GM13976 (cell line): ENCODE data around the gene MORC3.
"Not testable (repeated sequence)": the region's sequence is repeated elsewhere in the genome, so short reads cannot be mapped to it uniquely, and the experiment has no call there.

Experiments used
- DNase-seq: peaks from one replicate; pipeline ENCODE4 v3.0.0; 2012; ENCODE audit warnings: low spot score
- in situ Hi-C: fragments of 300-500 bp; cut with MboI; formaldehyde crosslinking; loops from one replicate; pipeline ENCODE4 v1.12.0; 2022; ENCODE audit warnings: low sequenced_read_pairs, mixed read lengths, inconsistent platforms; ENCODE audit not compliant: unreplicated experiment
- TF ChIP-seq, protein P1 (sequence below): IDR thresholded peaks from 2 replicates; pipeline ENCODE4 v1.5.1; 2012; ENCODE audit warnings: borderline replicate concordance, mild to moderate bottlenecking; ENCODE audit not compliant: insufficient read depth; ENCODE audit errors: extremely low read depth, missing control alignments, control extremely low read depth

Gene MORC3

DNA sequence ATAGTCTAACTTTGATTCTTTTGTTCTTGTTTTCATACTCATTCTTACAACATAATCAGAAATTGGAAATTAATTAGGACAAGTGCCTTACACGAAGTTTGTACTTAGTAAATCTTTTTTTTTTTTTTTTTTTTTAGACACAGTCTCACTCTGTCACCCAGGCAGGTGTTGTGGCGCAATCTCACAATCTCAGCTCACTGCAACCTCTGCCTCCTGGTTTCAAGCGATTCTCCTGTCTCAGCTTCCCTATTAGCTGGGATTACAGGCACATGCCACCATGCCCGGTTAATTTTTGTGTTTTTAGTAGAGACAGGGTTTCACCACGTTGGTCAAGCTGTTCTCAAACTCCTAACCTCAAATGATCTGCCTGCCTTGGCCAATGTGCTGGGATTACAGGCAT lies 77.6 kb downstream of the MORC3 start:
- in situ Hi-C loops = no loop called here
- TF ChIP-seq, protein P1, sequence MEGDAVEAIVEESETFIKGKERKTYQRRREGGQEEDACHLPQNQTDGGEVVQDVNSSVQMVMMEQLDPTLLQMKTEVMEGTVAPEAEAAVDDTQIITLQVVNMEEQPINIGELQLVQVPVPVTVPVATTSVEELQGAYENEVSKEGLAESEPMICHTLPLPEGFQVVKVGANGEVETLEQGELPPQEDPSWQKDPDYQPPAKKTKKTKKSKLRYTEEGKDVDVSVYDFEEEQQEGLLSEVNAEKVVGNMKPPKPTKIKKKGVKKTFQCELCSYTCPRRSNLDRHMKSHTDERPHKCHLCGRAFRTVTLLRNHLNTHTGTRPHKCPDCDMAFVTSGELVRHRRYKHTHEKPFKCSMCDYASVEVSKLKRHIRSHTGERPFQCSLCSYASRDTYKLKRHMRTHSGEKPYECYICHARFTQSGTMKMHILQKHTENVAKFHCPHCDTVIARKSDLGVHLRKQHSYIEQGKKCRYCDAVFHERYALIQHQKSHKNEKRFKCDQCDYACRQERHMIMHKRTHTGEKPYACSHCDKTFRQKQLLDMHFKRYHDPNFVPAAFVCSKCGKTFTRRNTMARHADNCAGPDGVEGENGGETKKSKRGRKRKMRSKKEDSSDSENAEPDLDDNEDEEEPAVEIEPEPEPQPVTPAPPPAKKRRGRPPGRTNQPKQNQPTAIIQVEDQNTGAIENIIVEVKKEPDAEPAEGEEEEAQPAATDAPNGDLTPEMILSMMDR = no peak
- no peak for DNase-seq

DNA sequence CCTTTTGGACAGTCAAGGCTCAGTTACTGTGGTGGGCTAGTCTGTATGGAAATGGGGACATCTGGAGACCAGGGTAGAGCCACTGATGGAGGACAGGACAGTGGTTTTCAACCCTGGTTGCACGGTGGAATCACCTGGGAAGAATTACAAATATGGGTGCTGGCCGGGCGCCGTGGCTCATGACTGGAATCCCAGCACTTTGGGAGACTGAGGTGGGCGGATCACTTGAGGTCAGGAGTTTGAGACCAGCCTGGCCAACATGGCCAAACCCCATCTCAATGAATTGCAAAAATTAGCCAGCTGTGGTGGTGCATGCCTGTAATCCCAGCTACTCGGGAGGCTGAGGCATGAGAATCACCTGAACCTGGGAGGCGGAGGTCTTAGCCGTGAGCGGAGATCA lies 79.7 kb downstream of the MORC3 start:
- DNase-seq, in situ Hi-C loops: not testable (repeated sequence)

DNA sequence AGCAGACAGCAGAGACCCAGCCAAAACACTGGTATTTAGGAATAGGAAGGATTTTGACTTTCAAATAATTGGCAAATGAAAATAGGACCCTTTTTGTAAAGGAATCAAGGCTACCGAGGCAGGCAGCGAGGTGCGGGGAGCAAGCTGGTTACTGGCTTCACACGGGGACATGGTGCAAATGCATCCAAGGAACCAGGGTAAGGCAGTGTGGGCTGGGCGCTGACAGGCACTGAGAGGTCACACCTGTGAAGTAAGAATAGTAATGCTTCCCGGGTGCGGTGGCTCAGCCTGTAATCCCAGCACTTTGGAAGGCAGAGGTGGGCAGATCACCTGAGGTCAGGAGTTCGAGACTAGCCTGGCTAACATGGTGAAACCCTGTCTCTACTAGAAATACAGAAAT lies 80.7 kb downstream of the MORC3 start:
- TF ChIP-seq, protein P1 = no peak
- no peak for DNase-seq
- in situ Hi-C loops = no loop called here

DNA sequence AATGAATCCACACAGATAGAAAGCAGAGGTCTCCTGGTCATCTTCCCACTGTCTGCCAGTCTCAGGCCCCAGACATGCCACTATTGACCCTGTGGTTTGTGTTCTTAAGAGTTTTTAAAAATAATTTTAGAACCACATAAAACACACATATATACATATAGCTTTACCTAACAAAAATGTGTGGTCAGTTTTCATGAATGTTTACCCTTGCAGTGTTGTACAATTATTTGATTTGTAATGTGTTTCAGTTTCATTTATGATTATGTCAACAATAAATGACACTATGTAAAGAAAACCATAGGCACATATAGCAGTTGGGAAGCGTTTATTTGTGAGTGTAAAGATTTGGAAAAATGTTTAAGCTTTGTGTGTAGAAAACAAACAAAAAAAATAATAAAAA lies 82.3 kb downstream of the MORC3 start:
- no peak for DNase-seq
- in situ Hi-C loops = no loop called here
- TF ChIP-seq, protein P1 = no peak

DNA sequence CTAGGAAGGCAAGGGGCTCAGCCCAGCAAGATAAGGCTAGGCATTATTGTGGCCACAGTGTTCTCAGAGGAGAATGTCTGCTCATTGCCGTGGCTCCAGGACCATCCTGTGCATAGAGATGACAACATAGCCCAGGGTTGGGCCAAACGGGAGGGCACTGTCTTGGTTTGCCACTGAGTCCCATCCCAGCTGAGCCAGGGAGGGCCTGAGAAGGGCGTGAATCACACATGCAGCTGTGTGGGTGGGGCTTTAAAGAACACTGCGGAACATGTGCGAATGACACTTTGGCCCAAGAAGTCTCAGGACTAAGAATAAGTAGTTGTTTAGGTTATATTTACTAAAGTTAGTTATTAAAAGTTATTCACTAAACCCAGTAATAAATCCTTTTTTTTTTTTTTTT lies 83.7 kb downstream of the MORC3 start:
- in situ Hi-C loops = no loop called here
- DNase-seq = no peak
- TF ChIP-seq, protein P1 = no peak

DNA sequence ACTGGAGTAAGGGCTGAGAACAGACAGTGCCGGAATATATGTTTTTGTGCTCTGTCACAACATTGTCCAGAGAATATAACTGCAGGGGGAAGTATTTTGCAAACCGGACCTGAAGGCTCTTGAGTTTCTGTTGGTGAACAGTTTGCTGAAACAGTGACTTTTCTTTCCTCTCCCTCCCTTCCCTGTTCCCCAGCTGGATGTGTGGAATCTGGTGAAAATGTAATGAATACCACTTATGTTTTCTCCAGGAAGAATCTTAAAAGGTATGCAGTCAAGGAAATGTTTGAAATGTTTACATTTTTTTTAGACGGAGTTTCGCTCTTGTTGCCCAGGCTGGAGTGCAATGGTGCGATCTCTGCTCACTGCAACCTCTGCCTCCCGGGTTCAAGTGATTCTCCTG lies 88.6 kb downstream of the MORC3 start:
- in situ Hi-C loops = no loop called here
- TF ChIP-seq, protein P1 = no peak
- DNase-seq = no peak

DNA sequence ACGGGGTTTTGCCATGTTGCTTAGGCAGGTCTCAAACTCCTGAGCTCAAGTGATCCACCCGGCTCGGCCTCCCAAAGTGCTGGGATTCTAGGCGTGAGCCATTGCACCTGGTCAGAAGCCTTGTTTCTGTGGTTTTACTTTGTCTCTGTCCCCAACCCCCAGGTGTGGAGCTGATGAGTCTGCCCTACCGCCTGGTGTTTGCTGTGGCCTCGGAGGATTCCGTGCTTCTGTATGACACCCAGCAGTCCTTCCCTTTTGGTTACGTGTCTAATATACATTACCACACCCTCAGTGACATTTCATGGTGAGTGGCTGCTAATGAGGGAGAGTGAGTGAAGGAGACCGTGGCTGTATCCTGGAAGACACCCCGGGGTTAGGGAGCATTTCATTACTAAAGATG lies 91.3 kb downstream of the MORC3 start:
- no peak for DNase-seq
- in situ Hi-C loops = no loop called here
- TF ChIP-seq, protein P1 = no peak
